Smooth muscle cell (in vitro differentiated cells): ENCODE measurements around the gene MKLN1. TPM values are rescaled to one million over a fixed set of nuclear protein-coding genes. Genes with fewer than 3 reads are reported as not detected.
A peak's percentile ranks its signal among the peaks of the same experiment; 100 is the strongest.

Experiments
- DNase-seq: peaks from one replicate; lab custom pipeline; 2025; ENCODE audit not compliant: unreplicated experiment; lab: John Stamatoyannopoulos, UW
- H2AFZ ChIP-seq: fragments of 200-600 bp; sonication (generic); 2 replicates; pipeline ENCODE4 v1.6.0; 2016; ENCODE audit warnings: antibody characterized with exemption, low read depth, mild to moderate bottlenecking
- H3F3A ChIP-seq: fragments of 200-600 bp; sonication (generic); 2 replicates; pipeline ENCODE4 v1.6.0; 2017; ENCODE audit warnings: antibody characterized with exemption, low read depth
- H3K27ac ChIP-seq: fragments of 200-600 bp; sonication (generic); 2 replicates; pipeline ENCODE4 v1.5.1; 2016; ENCODE audit warnings: low read depth, mild to moderate bottlenecking
- H3K27me3 ChIP-seq: fragments of 200-600 bp; sonication (generic); 2 replicates; pipeline ENCODE4 v1.6.1; 2016; ENCODE audit warnings: low read depth, mild to moderate bottlenecking
- H3K36me3 ChIP-seq: fragments of 200-600 bp; sonication (generic); 2 replicates; pipeline ENCODE4 v1.5.1; 2016; ENCODE audit warnings: low read depth
- H3K4me1 ChIP-seq: fragments of 200-600 bp; sonication (generic); 2 replicates; pipeline ENCODE4 v1.5.1; 2016; ENCODE audit warnings: low read depth
- H3K4me2 ChIP-seq: fragments of 200-600 bp; sonication (generic); 2 replicates; pipeline ENCODE4 v1.6.0; 2016; ENCODE audit warnings: mild to moderate bottlenecking
- H3K4me3 ChIP-seq: fragments of 200-600 bp; sonication (generic); 2 replicates; pipeline ENCODE4 v1.5.1; 2016; ENCODE audit warnings: mild to moderate bottlenecking
- H3K79me2 ChIP-seq: fragments of 200-600 bp; sonication (generic); 2 replicates; pipeline ENCODE4 v1.6.0; 2016; ENCODE audit warnings: low read depth, mild to moderate bottlenecking
- H3K9ac ChIP-seq: fragments of 200-600 bp; sonication (generic); 2 replicates; pipeline ENCODE4 v1.6.0; 2016; ENCODE audit warnings: low read depth
- H3K9me3 ChIP-seq: fragments of 200-600 bp; sonication (generic); replicated peaks from 2 replicates; pipeline ENCODE4 v1.5.1; 2016; ENCODE audit warnings: low read depth
- H4K20me1 ChIP-seq: fragments of 200-600 bp; sonication (generic); 2 replicates; pipeline ENCODE4 v1.6.0; 2016; ENCODE audit warnings: low read depth
- WGBS: methylation state at CpG from one replicate; pipeline ENCODE4 v1.1.7; 2016; ENCODE audit warnings: low lambda C conversion rate; 5-methylcytosine and 5-hydroxymethylcytosine counted together
- polyA plus RNA-seq: library from polyadenylated mRNA; unstranded; fragments of >200 nt; fragmentation: Nextera tagmentation; extraction: Ambion mirVana; gene quantifications from 2 replicates; pipeline ENCODE4 v1.2.1, GENCODE V29; 2016
- total RNA-seq: library from RNA; depleted of rRNA; stranded (reverse); fragments of >200 nt; gene quantifications from 2 replicates; pipeline ENCODE4 v1.2.3, GENCODE V29; 2014
- TF ChIP-seq, protein P1 (sequence below): fragments of 200-600 bp; sonication (generic); IDR thresholded peaks from 2 replicates; pipeline ENCODE4 v1.5.1; 2017; ENCODE audit warnings: borderline replicate concordance, mild to moderate bottlenecking, antibody characterized with exemption; ENCODE audit not compliant: insufficient read depth, poor library complexity, severe bottlenecking

The MKLN1 gene
- total RNA-seq: 45.3 and 55.5 TPM in 2 replicates
- 26.3 and 26.8 TPM in 2 replicates for polyA plus RNA-seq

DNA sequence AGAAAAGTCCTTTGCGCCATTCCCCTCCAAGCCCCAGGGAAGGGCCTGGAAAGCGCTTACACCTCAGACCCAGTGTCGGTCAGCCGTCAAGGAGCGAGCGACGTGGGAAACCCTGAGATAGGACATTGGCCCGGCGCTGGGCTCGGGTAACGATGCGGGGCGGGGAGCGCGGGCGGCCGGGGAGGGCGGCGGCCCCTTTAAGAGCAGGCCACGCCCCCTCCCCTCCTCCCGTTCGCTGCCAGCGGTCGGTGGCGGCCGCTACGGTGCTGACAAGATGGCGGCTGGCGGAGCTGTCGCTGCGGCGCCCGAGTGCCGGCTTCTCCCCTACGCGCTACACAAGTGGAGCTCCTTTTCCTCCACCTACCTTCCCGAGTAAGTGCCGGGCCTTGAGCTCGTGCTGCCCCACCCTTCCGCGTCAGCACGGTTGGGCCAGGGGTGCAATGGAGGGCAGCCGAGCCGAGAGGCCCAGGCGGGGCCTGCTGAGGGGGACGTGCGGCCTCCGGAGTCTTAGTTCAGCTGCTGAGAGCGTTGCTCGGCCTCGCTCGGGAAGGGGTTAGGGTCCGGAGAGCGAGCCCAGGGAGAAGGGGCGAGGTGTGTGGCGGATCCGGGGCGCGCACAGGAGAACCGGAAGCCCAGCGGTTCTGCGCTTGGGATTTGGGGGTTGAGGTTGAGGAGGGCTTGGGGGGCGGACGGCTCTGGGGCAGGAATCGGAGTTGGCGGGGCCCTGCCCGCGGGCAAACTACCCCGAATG lies at the start of gene MKLN1:
TSS of gene MKLN1 (plus strand) at position 251 of the 751 bp plus-strand sequence. CDS start at position 275, 24 bp downstream.
- WGBS: under 1% methylated on average over 54 of the region's 69 CpGs
- Histone ChIP-seq H3K27me3 (no peaks in the 10 kb centered on the region), H3K36me3 (no peaks in the 10 kb centered on the region), H3K4me1 (peaks cover 23% of the 10 kb centered on the region), H4K20me1 (peaks cover 39% of the 10 kb centered on the region), H2AFZ (peak within 1 kb of the TSS; percentile 89), H3K27ac (peak within 1 kb of the TSS; percentile 98), H3K9me3 (no peaks in the 10 kb centered on the region), H3K4me2 (peak within 1 kb of the TSS; percentile 95), H3K4me3 (peak within 1 kb of the TSS; percentile 94), H3K9ac (peak within 1 kb of the TSS; percentile 99), H3K79me2 (peaks cover 49% of the 10 kb centered on the region), H3F3A (no peaks in the 10 kb centered on the region)
- TF ChIP-seq, protein P1, sequence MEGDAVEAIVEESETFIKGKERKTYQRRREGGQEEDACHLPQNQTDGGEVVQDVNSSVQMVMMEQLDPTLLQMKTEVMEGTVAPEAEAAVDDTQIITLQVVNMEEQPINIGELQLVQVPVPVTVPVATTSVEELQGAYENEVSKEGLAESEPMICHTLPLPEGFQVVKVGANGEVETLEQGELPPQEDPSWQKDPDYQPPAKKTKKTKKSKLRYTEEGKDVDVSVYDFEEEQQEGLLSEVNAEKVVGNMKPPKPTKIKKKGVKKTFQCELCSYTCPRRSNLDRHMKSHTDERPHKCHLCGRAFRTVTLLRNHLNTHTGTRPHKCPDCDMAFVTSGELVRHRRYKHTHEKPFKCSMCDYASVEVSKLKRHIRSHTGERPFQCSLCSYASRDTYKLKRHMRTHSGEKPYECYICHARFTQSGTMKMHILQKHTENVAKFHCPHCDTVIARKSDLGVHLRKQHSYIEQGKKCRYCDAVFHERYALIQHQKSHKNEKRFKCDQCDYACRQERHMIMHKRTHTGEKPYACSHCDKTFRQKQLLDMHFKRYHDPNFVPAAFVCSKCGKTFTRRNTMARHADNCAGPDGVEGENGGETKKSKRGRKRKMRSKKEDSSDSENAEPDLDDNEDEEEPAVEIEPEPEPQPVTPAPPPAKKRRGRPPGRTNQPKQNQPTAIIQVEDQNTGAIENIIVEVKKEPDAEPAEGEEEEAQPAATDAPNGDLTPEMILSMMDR: no peak
- DNase-seq: peak; percentile 66

GRCh38 chr7:131279044-131279443 lies 48.6 kb upstream of the MKLN1 start:
- Histone ChIP-seq H3K27ac (no peak overlapping the region), H2AFZ (no peak overlapping the region), H3K79me2 (no peaks in the 10 kb centered on the region), H4K20me1 (no peaks in the 10 kb centered on the region), H3K9ac (no peak overlapping the region), H3F3A (no peaks in the 10 kb centered on the region), H3K27me3 (no peaks in the 10 kb centered on the region), H3K4me2 (no peak overlapping the region), H3K36me3 (no peaks in the 10 kb centered on the region), H3K4me3 (no peak overlapping the region), H3K9me3 (no peaks in the 10 kb centered on the region), H3K4me1 (no peaks in the 10 kb centered on the region)
- no peak for DNase-seq
- WGBS: 72% methylated on average over 1 of the region's 1 CpG
- TF ChIP-seq, protein P1: no peak

- Histone ChIP-seq H3K4me2 (no peak overlapping the region), H3K79me2 (no peaks in the 10 kb centered on the region), H3K27ac (no peak overlapping the region), H3K27me3 (no peaks in the 10 kb centered on the region), H4K20me1 (no peaks in the 10 kb centered on the region), H3K9ac (no peak overlapping the region), H3K36me3 (no peaks in the 10 kb centered on the region), H2AFZ (no peak overlapping the region), H3K9me3 (no peaks in the 10 kb centered on the region), H3K4me1 (peaks cover 6% of the 10 kb centered on the region), H3F3A (no peaks in the 10 kb centered on the region), H3K4me3 (no peak overlapping the region)
- no peak for DNase-seq
- TF ChIP-seq, protein P1: no peak
- 89% methylated on average over 5 of the region's 5 CpGs for WGBS
These were observed 46.2 kb upstream of the MKLN1 start for GRCh38 chr7:131281266-131282048.
